BLaER1 (cell line): ENCODE results near the gene RFC5.
A peak's percentile ranks its signal among the peaks of the same experiment; 100 is the strongest.

ENCODE experiments used
- H3K27ac ChIP-seq: shearing (Covaris generic); formaldehyde crosslinking; 2 replicates; pipeline ENCODE4 v1.8.1; 2022
- H3K27me3 ChIP-seq: shearing (Covaris generic); formaldehyde crosslinking; 2 replicates; pipeline ENCODE4 v1.8.1; 2022
- H3K36me3 ChIP-seq: shearing (Covaris generic); formaldehyde crosslinking; 2 replicates; pipeline ENCODE4 v1.8.1; 2022
- H3K4me1 ChIP-seq: shearing (Covaris generic); formaldehyde crosslinking; 2 replicates; pipeline ENCODE4 v1.8.1; 2022
- H3K4me2 ChIP-seq: shearing (Covaris generic); formaldehyde crosslinking; 2 replicates; pipeline ENCODE4 v1.8.1; 2022
- H3K4me3 ChIP-seq: shearing (Covaris generic); formaldehyde crosslinking; 2 replicates; pipeline ENCODE4 v1.8.1; 2022
- H3K9ac ChIP-seq: shearing (Covaris generic); formaldehyde crosslinking; 2 replicates; pipeline ENCODE4 v1.8.1; 2022
- H3K9me3 ChIP-seq: shearing (Covaris generic); formaldehyde crosslinking; 2 replicates; pipeline ENCODE4 v1.8.1; 2022
- H4K20me1 ChIP-seq: shearing (Covaris generic); formaldehyde crosslinking; 2 replicates; pipeline ENCODE4 v1.8.1; 2022
- Cebpa-rat ChIP-seq: shearing (Covaris generic); IDR thresholded peaks from 2 replicates; pipeline ENCODE4 v1.8.1; 2022

The RFC5 gene

GRCh38 chr12:118032188-118032587, 15.7 kb downstream of the RFC5 start:
- Histone ChIP-seq H3K9me3 (no peaks in the 10 kb centered on the region), H3K27me3 (no peaks in the 10 kb centered on the region), H4K20me1 (no peaks in the 10 kb centered on the region; the same call in 1 of the 2 replicates), H3K36me3 (peaks cover 99% of the 10 kb centered on the region), H3K27ac (no peak overlapping the region), H3K4me2 (no peak overlapping the region), H3K4me3 (no peak overlapping the region), H3K9ac (no peak overlapping the region), H3K4me1 (no peaks in the 10 kb centered on the region)
- TF ChIP-seq Cebpa-rat, result no peak

- no peaks in the 10 kb centered on the region for H3K27me3 ChIP-seq
- no peaks in the 10 kb centered on the region; the same call in 1 of the 2 replicates for H4K20me1 ChIP-seq
- no peaks in the 10 kb centered on the region for H3K9me3 ChIP-seq
- 0 out of 2 replicates have a peak overlapping the region, but pooled peaks have one; percentile 38 for H3K9ac ChIP-seq
- no peak overlapping the region for H3K4me2 ChIP-seq
- peaks cover 99% of the 10 kb centered on the region for H3K36me3 ChIP-seq
- H3K4me1 ChIP-seq, result no peaks in the 10 kb centered on the region
- TF ChIP-seq Cebpa-rat, result no peak
- no peak overlapping the region for H3K27ac ChIP-seq
- H3K4me3 ChIP-seq, result no peak overlapping the region
These were observed 16.8 kb downstream of the RFC5 start for GRCh38 chr12:118033323-118033722.

- Histone ChIP-seq H3K27ac (no peak overlapping the region), H3K27me3 (no peaks in the 10 kb centered on the region), H3K4me1 (no peaks in the 10 kb centered on the region), H3K4me2 (no peak overlapping the region), H4K20me1 (no peaks in the 10 kb centered on the region; the same call in 1 of the 2 replicates), H3K4me3 (no peak overlapping the region), H3K36me3 (peaks cover 99% of the 10 kb centered on the region), H3K9ac (0 out of 2 replicates have a peak overlapping the region, but pooled peaks have one; percentile 38), H3K9me3 (no peaks in the 10 kb centered on the region)
- TF ChIP-seq Cebpa-rat, result no peak
These were observed 17.4 kb downstream of the RFC5 start for GRCh38 chr12:118033902-118034301.

- Histone ChIP-seq H3K4me3 (no peak overlapping the region), H3K4me2 (no peak overlapping the region), H3K36me3 (peaks cover 97% of the 10 kb centered on the region), H3K4me1 (no peaks in the 10 kb centered on the region), H3K27ac (no peak overlapping the region), H3K9me3 (no peaks in the 10 kb centered on the region), H4K20me1 (no peaks in the 10 kb centered on the region; the same call in 1 of the 2 replicates), H3K27me3 (no peaks in the 10 kb centered on the region), H3K9ac (no peak overlapping the region)
- TF ChIP-seq Cebpa-rat, result no peak
These were observed 18.1 kb downstream of the RFC5 start for GRCh38 chr12:118034429-118035189.

GRCh38 chr12:118035190-118036041, 18.9 kb downstream of the RFC5 start:
- Histone ChIP-seq H3K27ac (no peak overlapping the region), H3K36me3 (peaks cover 96% of the 10 kb centered on the region), H3K4me1 (no peaks in the 10 kb centered on the region), H3K27me3 (no peaks in the 10 kb centered on the region), H3K9ac (no peak overlapping the region), H3K9me3 (no peaks in the 10 kb centered on the region), H4K20me1 (no peaks in the 10 kb centered on the region; the same call in 1 of the 2 replicates), H3K4me3 (no peak overlapping the region), H3K4me2 (no peak overlapping the region)
- no peak for TF ChIP-seq Cebpa-rat

- H3K27me3 ChIP-seq, result no peaks in the 10 kb centered on the region
- peaks cover 96% of the 10 kb centered on the region for H3K36me3 ChIP-seq
- no peak overlapping the region for H3K4me3 ChIP-seq
- H4K20me1 ChIP-seq, result no peaks in the 10 kb centered on the region; the same call in 1 of the 2 replicates
- no peak overlapping the region for H3K27ac ChIP-seq
- TF ChIP-seq Cebpa-rat, result no peak
- no peak overlapping the region for H3K4me2 ChIP-seq
- no peaks in the 10 kb centered on the region for H3K9me3 ChIP-seq
- no peaks in the 10 kb centered on the region for H3K4me1 ChIP-seq
- no peak overlapping the region for H3K9ac ChIP-seq
These were observed 20.3 kb downstream of the RFC5 start for GRCh38 chr12:118036672-118037411.

- no peak overlapping the region for H3K27ac ChIP-seq
These were observed 21.6 kb downstream of the RFC5 start for GRCh38 chr12:118038137-118038536.

GRCh38 chr12:118042091-118042490, 25.6 kb downstream of the RFC5 start:
- Histone ChIP-seq H3K4me1 (no peaks in the 10 kb centered on the region), H3K9me3 (no peaks in the 10 kb centered on the region), H3K9ac (no peak overlapping the region), H4K20me1 (no peaks in the 10 kb centered on the region), H3K27me3 (no peaks in the 10 kb centered on the region), H3K27ac (no peak overlapping the region), H3K36me3 (peaks cover 92% of the 10 kb centered on the region), H3K4me3 (no peak overlapping the region), H3K4me2 (no peak overlapping the region)
- TF ChIP-seq Cebpa-rat, result no peak

More at GRCh38 chr12:118038137-118038536, 21.6 kb downstream of the RFC5 start:
- Histone ChIP-seq H4K20me1 (no peaks in the 10 kb centered on the region), H3K9ac (no peak overlapping the region), H3K4me2 (no peak overlapping the region), H3K4me1 (no peaks in the 10 kb centered on the region), H3K36me3 (peaks cover 96% of the 10 kb centered on the region), H3K4me3 (no peak overlapping the region), H3K9me3 (no peaks in the 10 kb centered on the region), H3K27me3 (no peaks in the 10 kb centered on the region)
- TF ChIP-seq Cebpa-rat, result no peak

GRCh38 chr12:118044075-118044474, 27.6 kb downstream of the RFC5 start:
- Histone ChIP-seq H3K4me3 (no peak overlapping the region), H3K36me3 (peaks cover 78% of the 10 kb centered on the region), H3K9me3 (no peaks in the 10 kb centered on the region), H3K4me2 (no peak overlapping the region), H3K9ac (no peak overlapping the region), H3K27me3 (no peaks in the 10 kb centered on the region), H4K20me1 (no peaks in the 10 kb centered on the region), H3K27ac (no peak overlapping the region), H3K4me1 (peaks cover 11% of the 10 kb centered on the region)
- no peak for TF ChIP-seq Cebpa-rat
